ENCODE data around the gene C16orf95. TPM values are rescaled to one million over a fixed set of nuclear protein-coding genes. Genes with fewer than 3 reads are reported as not detected.

C16orf95 gene
- total RNA-seq, 1 donor from 2014 or later = 1.7 TPM

DNA sequence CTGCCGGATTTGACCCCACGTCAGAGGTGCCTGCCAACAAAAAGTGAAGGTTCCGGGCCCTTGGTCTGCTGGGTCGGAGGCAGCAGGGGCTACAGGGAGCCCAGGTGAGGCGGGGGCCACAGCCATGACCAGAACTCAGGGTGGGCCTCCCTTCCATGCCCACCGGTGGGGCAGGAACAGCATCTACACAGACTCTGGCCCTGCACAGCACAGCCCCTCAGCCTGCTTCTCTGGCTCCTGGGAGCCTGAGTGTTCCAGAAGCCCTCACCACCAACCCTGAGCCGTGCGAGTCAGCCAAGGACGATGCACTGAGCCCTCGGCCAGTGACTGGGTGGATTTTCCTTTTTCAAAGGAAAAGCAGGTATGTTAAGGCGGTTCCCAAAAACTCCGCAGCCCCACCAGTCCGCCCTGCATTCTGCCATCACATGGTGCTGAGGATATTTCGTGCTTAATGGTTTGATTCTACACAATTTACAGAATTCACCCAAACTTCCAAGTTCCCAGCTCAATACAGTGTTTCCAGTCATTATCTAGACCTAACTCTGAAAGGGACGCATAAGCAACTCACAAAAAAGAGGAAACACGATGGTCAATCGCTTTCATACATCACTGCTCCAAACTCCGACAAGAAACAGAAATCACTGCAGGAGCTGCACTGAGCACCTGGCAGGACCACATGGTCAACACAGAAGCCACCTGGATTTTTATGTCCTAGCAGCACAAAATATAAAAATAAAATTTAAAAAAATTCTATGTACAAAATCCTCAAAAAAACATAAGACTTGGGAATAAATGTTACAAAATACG is 19.4 kb upstream of the C16orf95 start:
- TF ChIP-seq CTCF (conservative IDR thresholded peaks at IDR 0.05; ENCODE audit: low read depth, low read length) = no peak
- no peak for DNase-seq (ENCODE audit: low read depth)
- H3K4me3 ChIP-seq (ENCODE audit: low read depth, low read length) = no peak overlapping the region

GRCh38 chr16:87335625-87336433 is 18.6 kb upstream of the C16orf95 start:
- no peak for DNase-seq (ENCODE audit: low read depth)
- no peak for TF ChIP-seq CTCF (conservative IDR thresholded peaks at IDR 0.05; ENCODE audit: low read depth, low read length)

GRCh38 chr16:87334651-87335624 is 17.7 kb upstream of the C16orf95 start:
- no peak for DNase-seq (ENCODE audit: low read depth)
- no peak overlapping the region for H3K4me3 ChIP-seq (ENCODE audit: low read depth, low read length)
- no peak for TF ChIP-seq CTCF (conservative IDR thresholded peaks at IDR 0.05; ENCODE audit: low read depth, low read length)

More at GRCh38 chr16:87335625-87336433, 18.6 kb upstream of the C16orf95 start:
- H3K4me3 ChIP-seq (ENCODE audit: low read depth, low read length) = no peak overlapping the region

DNA sequence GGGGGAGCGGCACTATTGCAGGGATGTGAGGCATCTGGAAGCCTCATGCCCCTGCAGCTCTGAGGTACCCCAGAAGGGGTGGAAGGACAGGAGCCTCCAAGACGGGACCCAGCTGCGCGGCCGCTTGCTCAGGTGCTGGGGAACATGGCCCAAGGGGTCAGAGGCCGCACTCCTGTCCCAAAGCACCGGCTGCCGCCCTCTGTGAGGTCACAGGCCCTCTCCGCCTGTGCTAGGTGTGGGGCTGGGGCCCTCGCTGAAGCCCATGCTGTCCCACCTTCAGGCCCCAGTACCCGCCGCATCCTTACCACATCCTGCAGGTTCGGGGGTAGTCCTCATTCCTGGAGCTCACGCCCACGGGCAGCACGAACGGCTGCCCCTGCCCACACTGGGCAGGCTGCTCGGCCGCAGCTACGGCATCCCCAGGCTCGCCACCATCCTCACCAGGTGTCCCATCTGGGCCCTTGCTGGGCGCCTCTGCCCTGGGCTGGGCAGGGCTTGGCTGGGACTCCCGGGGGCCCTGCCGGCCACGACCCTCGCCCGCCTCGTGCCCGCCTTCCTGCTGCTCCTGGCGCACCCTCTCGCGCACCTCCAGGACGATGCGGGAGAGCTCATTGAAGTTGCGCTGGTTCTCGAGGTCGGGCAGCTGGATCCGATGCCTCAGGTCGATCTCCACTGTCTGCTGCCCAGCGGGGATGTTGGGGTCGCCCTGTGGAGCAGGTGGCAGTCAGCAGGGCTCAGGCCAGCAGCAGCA is 16.6 kb upstream of the C16orf95 start:
- DNase-seq (ENCODE audit: low read depth) = no peak
- H3K4me3 ChIP-seq (ENCODE audit: low read depth, low read length) = no peak overlapping the region
- TF ChIP-seq CTCF (conservative IDR thresholded peaks at IDR 0.05; ENCODE audit: low read depth, low read length) = no peak

DNA sequence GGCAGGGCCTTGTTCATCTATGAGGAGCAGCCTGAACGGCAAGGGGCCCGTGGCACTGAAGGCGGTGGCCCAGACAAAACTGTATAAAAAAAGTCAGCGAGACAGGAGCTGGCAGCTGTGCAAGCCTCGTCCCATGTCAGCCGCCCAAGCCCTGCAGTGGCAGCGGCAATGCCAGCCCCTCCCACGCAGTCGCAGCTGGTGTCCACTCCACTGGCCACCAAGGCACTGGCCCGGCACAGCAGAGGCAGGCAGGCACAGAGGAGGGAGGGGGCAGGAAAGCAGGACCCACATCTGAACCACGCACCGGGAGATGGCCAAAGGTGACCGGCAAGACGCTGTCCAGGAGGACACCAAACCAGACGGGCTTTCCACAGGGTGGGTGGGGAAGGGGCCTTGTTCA is 15.9 kb upstream of the C16orf95 start:
- DNase-seq (ENCODE audit: low read depth) = no peak
- no peak overlapping the region for H3K4me3 ChIP-seq (ENCODE audit: low read depth, low read length)
- TF ChIP-seq CTCF (conservative IDR thresholded peaks at IDR 0.05; ENCODE audit: low read depth, low read length) = no peak

- no peak for DNase-seq (ENCODE audit: low read depth)
These were observed 15.0 kb upstream of the C16orf95 start for GRCh38 chr16:87332150-87332549.

More at GRCh38 chr16:87332150-87332549, 15.0 kb upstream of the C16orf95 start:
- no peak overlapping the region for H3K4me3 ChIP-seq (ENCODE audit: low read depth, low read length)
- no peak for TF ChIP-seq CTCF (conservative IDR thresholded peaks at IDR 0.05; ENCODE audit: low read depth, low read length)
